HUES48 (cell line): Measurements from ENCODE around the gene DLGAP5.
A peak's percentile ranks its signal among the peaks of the same experiment; 100 is the strongest.

Source experiments
- H3K27ac ChIP-seq: one replicate; pipeline ENCODE4 v1.7.0; 2013; ENCODE audit warnings: low read depth, low read length, inconsistent platforms
- H3K27me3 ChIP-seq: 2 replicates; pipeline ENCODE4 v1.6.1; 2013; ENCODE audit warnings: mild to moderate bottlenecking, low read length; ENCODE audit not compliant: control insufficient read depth, insufficient read depth
- H3K36me3 ChIP-seq: 2 replicates; pipeline ENCODE4 v1.6.1; 2013; ENCODE audit warnings: low read length; ENCODE audit not compliant: control insufficient read depth, insufficient read depth
- H3K4me1 ChIP-seq: 2 replicates; pipeline ENCODE4 v1.6.1; 2013; ENCODE audit warnings: mild to moderate bottlenecking, low read length; ENCODE audit not compliant: control insufficient read depth, insufficient read depth
- H3K4me3 ChIP-seq: 2 replicates; pipeline ENCODE4 v1.5.1; 2013; ENCODE audit warnings: mild to moderate bottlenecking, low read depth, low read length
- H3K9ac ChIP-seq: 2 replicates; pipeline ENCODE4 v1.6.1; 2013; ENCODE audit warnings: mild to moderate bottlenecking, low read depth, low read length, moderate library complexity
- H3K9me3 ChIP-seq: 2 replicates; pipeline ENCODE4 v1.6.1; 2013; ENCODE audit warnings: low read length; ENCODE audit not compliant: control insufficient read depth, insufficient read depth

Gene DLGAP5

DNA sequence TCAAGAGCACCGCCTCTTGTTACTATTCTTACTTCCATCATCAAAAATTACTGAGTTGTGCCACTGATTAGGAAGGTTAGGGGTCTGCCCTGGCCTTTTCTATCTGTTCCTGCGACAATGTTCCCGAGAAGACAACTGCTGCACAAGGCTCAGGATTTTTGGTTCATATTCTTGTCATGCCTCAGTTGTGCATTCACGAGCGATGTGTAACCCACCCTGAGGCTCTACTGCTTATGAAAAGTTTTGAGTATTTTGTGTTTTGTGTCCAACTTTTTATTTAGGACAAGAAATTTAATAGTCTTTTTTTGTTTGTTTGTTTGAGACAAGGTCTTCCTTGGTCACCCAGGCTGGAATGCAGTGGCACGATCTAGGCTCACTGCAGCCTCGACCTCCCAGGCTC is 85.4 kb downstream of the DLGAP5 start:
- H3K4me1 ChIP-seq: peaks cover 32% of the 10 kb centered on the region
- H3K9ac ChIP-seq: no peak overlapping the region
- H3K27ac ChIP-seq: no peak overlapping the region
- H3K27me3 ChIP-seq: no peaks in the 10 kb centered on the region
- H3K9me3 ChIP-seq: no peaks in the 10 kb centered on the region
- H3K36me3 ChIP-seq: no peaks in the 10 kb centered on the region
- no peak overlapping the region for H3K4me3 ChIP-seq

DNA sequence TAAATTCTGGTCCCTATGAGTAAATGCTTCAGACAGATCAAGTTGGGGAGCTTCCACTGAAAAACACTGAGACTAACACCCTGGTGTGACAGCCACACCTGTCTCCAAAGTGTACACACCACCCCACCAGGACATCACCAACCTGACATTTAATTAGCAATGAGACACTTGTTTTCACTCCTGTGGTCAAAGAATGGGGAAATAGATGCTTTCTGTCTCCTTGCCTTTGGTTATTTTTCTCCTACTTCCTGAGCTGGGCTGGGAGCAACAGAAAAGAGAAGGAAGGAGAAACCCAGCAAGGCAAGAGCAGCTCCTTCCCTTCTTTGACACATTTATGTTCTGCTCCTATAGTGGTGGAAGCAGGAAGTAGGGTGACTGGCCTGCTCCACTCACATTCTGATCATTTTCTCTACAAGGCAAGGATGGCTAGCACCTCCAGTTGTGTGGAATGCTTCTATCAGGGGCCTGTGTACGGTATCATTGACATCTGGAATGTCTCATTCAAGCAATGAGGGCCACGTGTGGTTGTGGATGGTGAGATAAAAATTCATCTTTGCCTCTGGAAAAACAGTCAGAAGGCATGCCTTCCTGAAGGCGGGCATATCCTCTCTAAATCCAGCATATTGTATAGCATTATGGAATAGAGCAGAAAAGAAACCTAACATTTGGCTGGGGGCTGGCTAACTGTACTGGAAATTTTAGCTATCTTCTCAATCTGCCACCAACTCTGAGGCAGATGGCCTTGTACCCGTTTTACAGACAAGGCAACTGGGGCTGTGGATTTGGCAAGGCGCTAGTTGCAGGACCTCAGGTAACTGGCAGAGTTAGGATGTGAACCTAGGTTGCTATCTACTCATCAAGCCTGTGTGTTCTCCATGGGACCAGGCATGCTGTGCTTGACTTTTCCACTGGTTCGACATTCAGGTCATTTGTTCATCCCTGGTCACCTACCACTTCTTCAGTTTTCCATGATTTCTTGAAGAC is 87.1 kb downstream of the DLGAP5 start:
- Histone ChIP-seq H3K4me3 (no peak overlapping the region), H3K36me3 (no peaks in the 10 kb centered on the region), H3K27me3 (no peaks in the 10 kb centered on the region), H3K4me1 (peaks cover 32% of the 10 kb centered on the region), H3K27ac (peak overlapping the region; percentile 91), H3K9ac (no peak overlapping the region), H3K9me3 (no peaks in the 10 kb centered on the region)

DNA sequence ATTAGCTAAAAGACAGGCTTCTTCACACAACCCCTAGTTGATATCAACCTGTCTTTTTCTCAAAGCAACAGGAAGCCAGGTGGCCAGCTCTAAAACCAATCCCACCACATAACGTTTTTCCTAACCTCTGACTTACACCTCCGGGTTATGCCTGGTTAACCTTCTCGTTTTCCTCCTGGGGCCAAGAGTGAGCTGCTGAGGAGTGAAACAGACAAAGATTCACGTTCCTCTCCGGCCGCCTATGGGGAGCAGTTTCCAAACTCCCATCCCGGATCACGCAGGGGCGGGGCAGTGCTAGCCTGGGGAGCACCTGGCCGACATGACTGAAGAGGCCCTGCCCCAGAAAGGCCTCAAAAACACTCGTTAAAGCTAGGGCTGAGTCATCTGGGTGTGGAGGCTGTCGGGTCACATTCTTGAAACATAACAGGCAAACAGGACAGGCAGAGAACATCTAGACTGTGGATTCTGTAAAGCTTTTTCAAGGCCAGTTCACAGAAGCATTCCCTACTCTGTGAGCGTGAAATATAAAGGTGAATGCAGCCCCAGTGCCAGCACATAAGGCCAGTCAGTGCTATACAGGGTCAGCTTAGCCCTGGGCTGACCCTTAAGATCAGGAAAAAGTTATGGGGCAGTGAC is 88.3 kb downstream of the DLGAP5 start:
- Histone ChIP-seq H3K27ac (peak overlapping the region; percentile 91), H3K4me3 (0 out of 2 replicates have a peak overlapping the region, but pooled peaks have one; percentile 12), H3K36me3 (no peaks in the 10 kb centered on the region), H3K4me1 (peaks cover 30% of the 10 kb centered on the region), H3K9me3 (no peaks in the 10 kb centered on the region), H3K9ac (peak overlapping the region; percentile 19; the same call in 1 of the 2 replicates), H3K27me3 (no peaks in the 10 kb centered on the region)

DNA sequence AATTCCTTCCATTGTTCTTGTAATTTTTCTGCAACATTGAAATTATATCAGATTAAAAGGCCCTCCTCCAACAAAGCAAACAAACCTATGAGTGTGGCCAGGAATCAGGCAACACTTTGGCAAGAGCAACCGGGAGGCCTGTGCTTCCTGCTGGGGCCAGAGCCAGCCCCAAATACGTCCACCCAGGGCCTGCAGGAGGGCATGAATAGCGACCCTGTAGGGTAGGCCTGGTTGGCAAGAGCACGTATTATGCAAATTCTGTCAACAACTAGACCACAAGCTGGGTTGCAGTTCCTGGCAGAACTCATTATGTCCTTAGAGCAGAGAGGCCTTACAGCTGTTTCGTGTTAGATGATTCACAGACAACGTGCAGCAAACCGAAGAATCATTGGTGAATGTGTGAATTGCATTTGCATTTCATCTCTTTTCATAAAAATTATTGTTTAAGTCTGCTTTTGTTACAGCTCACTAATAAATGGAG is 89.2 kb downstream of the DLGAP5 start:
- H3K9me3 ChIP-seq: no peaks in the 10 kb centered on the region
- H3K9ac ChIP-seq: no peak overlapping the region
- no peaks in the 10 kb centered on the region for H3K27me3 ChIP-seq
- no peaks in the 10 kb centered on the region for H3K36me3 ChIP-seq
- H3K4me3 ChIP-seq: 0 out of 2 replicates have a peak overlapping the region, but pooled peaks have one; percentile 1
- peaks cover 23% of the 10 kb centered on the region for H3K4me1 ChIP-seq
- peak overlapping the region; percentile 91 for H3K27ac ChIP-seq

DNA sequence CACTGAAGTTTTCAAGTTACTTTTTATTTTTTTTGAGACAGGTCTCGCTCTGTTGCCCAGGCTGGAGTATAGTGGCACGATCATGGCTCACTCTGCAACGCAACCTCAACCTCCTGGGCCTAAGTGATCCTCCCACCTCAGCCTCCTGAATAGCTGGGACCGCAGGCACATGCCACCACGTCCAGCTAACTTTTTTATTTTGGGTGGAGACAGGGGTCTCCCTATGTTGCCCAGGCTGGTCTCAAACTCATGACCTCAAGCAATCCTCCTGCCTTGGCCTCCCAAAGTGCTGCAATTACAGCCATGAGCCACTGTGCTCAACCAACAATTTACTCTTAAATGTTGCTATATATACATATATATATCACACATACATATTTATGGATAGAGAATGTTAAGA is 89.7 kb downstream of the DLGAP5 start:
- H3K27me3 ChIP-seq: no peaks in the 10 kb centered on the region
- H3K4me3 ChIP-seq: no peak overlapping the region
- no peak overlapping the region for H3K9ac ChIP-seq
- H3K27ac ChIP-seq: peak overlapping the region; percentile 91
- H3K4me1 ChIP-seq: peaks cover 26% of the 10 kb centered on the region
- no peaks in the 10 kb centered on the region for H3K36me3 ChIP-seq
- H3K9me3 ChIP-seq: no peaks in the 10 kb centered on the region

DNA sequence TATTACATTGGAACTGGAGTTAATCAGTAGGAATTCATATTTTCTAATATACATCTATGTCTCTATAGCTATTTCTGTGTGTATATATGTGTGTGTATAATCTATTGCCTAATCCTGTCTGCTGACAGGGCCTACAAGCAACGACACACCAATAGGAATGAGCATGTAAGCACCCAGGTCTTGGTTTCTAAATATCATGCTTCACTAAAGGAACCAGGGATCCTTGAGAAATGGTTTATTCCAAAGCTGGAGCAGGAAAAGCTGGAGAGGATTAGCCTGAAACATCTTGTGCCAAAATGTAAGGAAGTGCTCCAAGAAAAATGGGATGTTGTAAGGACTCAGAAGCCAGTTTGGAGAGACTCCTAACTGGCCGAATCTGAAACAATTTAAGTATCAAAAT is 91.6 kb downstream of the DLGAP5 start:
- Histone ChIP-seq H3K9me3 (no peaks in the 10 kb centered on the region), H3K4me1 (peaks cover 26% of the 10 kb centered on the region), H3K9ac (no peak overlapping the region), H3K27me3 (no peaks in the 10 kb centered on the region), H3K27ac (no peak overlapping the region), H3K4me3 (no peak overlapping the region), H3K36me3 (no peaks in the 10 kb centered on the region)

DNA sequence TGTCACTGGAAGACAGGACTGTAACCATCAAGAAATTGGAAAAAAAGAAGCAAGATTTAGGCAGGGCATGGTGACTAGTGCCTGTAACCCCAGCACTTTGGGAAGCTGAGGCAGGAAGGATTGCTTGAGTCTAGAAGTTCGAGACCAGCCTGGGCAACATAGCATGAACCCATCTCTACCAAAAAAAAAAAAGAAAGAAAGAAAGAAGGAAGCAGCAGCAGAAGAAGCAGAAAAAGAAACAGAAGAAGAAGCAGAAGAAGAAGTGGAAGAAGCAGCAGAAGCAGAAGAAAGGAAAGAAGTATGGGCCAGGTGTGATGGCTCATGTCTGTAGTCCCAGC is 92.9 kb downstream of the DLGAP5 start:
- peaks cover 20% of the 10 kb centered on the region for H3K4me1 ChIP-seq
- no peaks in the 10 kb centered on the region for H3K36me3 ChIP-seq
- H3K27me3 ChIP-seq: no peaks in the 10 kb centered on the region
- no peak overlapping the region for H3K27ac ChIP-seq
- no peaks in the 10 kb centered on the region for H3K9me3 ChIP-seq
- no peak overlapping the region for H3K9ac ChIP-seq
- H3K4me3 ChIP-seq: no peak overlapping the region
